HG02938 (cell line): Measurements from ENCODE around the gene NPFF.

Experiments
- ATAC-seq: cut with Tn5 transposase; IDR thresholded peaks from one replicate; pipeline ENCODE4 v1.9.1; 2021; ENCODE audit warnings: mild to moderate bottlenecking, moderate library complexity; ENCODE audit not compliant: unreplicated experiment

NPFF gene

DNA sequence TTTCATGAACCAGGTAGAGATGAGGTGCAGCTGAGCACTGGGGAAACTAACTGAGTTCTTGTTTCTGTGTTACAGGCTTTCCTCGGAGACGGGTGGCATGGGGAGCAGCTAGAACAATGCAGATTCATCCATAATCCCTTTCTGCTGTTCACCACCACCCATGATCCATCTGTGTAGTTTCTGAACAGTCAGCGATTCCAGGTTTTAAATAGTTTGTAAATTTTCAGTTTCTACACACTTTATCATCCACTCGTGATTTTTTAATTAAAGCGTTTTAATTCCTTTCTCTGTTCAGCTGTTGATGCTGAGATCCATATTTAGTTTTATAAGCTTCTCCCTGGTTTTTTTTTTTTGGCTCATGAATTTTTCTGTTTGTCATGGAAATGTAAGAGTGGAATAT is 28.0 kb downstream of the NPFF start:
- no peak for ATAC-seq

DNA sequence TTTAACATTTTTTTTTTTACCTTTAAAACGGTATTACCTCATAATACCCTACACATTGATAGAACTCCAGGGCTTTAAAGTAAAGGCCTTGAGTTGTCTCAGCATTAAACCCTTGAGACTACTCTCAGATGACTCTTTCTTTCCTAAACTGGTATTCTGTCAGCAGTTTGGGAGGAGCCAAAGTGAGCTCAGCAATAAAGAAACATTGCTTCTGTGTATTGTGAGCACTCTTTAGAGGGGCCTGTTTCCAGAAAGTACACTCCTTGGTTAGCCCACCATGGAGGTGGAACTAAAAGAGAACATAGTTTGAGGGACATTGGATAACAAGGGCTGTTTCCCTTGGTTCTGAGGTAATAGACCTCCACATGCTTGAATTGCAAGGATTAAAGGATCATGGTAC is 28.4 kb downstream of the NPFF start:
- ATAC-seq: no peak

DNA sequence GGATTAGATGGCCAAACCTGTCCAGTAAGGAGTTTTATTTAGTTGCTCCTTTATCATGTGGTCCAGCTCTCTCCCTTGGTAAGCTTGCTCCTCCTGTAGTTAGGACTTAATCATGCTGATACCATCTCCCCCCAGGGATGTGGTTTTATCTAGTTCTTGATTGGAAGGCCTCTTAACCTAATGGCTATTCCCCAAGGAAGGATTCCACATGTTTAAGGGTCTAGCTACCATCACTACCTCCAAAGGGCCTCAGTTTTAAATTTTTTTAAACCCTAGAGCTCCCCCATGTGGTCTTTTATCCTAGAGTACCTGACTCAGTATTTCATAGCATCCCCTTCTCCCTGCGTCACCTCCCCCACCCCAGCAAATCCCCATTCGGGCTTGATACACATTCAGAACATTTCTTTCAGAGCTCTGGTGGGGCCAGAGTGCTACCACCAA is 30.5 kb downstream of the NPFF start:
- ATAC-seq: no peak

DNA sequence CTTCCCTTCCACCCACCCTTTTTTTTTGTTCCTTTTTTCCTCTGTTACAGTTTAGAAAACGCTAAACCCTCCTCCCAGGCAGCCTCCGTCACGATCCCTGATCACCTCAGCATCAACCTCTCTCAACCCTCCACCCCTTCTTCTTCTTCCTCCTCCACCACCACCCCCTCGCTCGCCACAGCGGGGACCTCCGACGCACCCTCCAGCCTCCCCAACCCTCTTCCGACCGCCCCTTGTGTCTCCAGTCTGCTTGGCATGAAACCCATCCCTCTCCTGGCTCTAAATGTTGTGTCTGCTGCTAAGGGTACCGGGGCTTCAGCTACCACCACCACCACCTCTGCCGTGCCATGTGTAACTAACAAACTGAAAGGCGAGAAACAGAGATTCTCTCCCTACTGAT is 32.5 kb downstream of the NPFF start:
- no peak for ATAC-seq

DNA sequence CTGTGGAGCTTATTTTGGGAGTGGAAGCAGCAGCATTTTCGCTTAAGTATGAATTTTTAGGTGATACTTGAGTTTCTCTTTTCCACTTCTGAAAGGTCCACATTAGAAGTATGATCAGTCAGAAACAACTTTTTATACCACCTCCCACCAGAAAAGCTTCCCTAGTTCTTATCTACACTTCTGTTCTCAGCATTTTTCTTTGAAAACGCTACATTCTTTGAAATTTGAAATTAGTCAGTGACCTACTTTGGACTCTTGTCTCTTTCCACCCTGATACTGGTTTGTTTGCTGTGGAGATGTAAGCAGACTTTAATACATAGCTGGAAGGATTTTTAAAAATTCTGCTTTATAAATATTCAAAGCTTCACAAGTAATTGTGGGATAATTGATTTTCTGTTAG is 33.2 kb downstream of the NPFF start:
- no peak for ATAC-seq

DNA sequence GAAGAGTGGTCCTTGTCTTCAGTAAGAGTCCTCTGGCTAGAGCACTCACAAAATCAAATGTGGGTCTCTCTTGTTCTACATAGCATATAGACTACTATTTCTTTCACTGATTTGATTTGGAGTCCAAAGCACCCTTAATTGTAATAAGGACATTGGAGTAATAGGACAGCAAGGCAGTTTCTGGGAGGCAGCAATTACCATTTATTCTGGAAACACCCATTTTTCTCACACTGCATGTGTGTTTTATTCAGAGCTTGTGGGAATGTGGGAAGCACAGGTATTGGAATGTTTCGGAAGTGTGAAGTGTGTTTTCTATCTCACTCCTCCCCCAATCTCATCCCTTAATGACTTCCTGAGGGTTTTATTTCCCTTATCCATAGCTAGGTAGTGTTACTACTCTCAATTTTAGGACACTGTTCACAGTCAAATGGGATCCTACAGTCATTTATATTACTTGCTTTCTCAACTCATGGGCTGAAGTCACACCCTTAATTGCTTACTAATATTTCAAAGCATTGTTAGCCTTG is 35.2 kb downstream of the NPFF start:
- ATAC-seq: no peak

DNA sequence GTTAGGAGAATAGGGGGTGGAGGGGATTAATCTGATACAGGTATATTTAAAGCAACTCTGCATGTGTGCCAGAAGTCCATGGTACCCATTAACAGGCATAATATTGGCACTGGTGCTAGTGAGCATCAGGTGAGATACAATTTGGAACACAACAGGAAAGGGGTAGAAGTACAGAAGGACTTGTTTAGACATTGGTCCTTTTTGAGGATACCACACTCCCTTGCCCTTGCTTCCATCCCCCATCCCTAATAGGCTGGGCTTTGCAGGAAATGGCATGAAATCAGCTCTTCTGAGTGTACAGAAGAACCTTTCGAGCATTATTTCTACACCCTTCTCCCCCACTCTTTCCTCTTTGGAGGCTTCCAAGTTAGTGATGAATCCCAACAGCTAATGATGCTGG is 39.0 kb downstream of the NPFF start:
- no peak for ATAC-seq

DNA sequence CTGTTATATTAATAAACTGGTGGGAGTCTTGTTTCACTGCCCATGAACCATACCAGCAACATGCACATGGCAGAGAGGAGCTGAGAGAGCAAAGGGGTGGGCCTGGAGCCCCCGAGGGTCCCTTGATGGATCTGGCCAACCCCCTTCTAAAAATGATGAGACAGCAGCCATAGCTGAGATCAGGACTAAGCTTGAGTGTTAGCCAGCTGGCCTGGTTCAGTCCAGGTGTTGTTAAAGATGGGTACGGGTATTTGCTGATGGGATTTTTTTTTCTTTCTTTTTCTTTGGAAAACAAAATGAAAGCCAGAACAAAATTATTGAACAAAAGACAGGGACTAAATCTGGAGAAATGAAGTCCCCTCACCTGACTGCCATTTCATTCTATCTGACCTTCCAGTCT is 39.4 kb downstream of the NPFF start:
- ATAC-seq: no peak

DNA sequence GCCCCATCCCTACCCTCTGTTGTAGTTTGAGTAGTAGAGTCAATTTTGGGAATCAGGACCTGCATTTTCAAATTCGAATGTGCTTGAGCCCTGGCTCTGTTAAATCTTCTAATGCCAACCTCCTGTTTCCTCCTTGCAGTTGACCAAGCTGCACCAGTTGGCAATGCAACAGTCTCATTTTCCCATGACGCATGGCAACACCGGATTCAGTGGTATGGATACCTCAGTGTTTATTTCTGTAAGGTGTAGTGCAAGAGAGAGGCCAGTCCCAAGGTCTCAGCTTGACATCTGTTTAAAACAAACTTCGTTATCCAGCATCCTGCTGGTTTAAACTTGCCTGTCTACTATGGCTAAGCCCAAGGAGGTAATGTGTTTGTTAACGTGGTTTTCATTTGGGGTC is 40.2 kb downstream of the NPFF start:
- no peak for ATAC-seq

DNA sequence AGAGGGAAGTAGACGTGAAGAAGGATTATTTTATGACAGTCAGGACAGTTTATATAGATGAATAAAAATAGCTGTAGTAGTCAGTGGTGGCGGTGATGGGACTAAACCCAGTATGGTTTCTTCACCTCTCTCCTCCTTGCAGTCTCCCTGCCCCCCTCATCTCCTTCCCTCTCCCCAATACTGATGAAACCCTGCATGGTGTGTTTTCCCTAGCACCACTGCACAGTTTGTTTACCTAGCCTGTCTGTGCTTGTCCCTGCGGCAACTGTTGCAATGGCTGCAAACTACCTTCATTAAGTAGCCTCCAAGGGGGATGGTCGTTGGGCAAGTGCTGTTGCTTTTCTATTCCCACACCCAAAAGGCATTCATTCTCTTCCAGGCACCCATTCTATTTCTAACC is 40.6 kb downstream of the NPFF start:
- no peak for ATAC-seq

DNA sequence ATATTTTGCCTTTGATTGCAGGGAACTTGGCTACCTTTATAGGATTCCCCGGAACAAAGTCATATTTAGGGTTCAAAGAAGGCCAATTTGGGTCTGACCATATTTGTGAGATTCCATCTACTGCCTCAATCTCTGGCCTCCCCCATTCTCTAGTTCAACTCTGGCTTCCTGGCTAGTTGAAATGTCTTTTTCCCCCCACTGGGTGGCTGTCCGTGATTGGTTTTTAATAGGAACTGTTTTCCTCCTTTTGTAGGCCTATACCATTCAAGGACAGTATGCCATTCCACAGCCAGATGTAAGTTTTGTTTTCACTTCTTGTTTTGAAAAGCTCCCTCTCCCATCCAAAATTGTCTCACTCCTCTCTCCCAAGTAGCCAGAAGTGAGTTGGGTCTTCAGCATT is 41.6 kb downstream of the NPFF start:
- no peak for ATAC-seq

DNA sequence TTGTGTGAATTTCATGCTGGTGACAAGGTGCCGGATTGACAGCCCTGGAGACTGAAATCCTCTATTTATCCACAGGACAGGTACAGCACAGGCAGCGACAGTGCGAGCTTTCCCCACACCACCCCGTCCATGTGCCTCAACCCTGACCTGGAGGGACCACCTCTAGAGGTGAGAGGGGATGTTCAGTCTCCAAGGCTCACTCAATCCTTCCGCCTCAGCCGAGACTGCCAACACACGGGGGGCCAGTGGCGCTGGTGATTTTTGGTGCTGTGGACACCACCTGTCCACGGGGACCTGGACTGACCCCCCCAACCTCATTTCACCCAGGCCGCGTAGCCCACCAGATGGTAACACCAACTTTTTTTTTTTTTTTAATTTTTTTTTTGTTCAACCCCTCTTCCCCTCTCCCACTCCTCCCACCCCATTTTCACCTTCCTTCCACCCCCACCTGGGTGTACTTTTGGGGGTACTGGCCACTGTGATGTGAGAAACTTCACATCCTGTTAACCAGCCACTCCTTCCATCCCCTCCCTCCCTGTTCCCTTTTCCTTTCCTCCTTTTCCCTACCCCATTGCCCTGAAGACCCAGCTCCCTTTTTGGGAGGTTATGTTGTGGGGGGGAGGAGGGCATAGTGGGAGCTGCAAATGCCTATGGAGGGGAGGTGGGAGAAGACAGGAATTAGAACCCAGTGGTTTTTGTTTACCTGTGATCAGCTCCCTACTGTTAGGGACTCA is 42.4 kb downstream of the NPFF start:
- ATAC-seq: no peak

DNA sequence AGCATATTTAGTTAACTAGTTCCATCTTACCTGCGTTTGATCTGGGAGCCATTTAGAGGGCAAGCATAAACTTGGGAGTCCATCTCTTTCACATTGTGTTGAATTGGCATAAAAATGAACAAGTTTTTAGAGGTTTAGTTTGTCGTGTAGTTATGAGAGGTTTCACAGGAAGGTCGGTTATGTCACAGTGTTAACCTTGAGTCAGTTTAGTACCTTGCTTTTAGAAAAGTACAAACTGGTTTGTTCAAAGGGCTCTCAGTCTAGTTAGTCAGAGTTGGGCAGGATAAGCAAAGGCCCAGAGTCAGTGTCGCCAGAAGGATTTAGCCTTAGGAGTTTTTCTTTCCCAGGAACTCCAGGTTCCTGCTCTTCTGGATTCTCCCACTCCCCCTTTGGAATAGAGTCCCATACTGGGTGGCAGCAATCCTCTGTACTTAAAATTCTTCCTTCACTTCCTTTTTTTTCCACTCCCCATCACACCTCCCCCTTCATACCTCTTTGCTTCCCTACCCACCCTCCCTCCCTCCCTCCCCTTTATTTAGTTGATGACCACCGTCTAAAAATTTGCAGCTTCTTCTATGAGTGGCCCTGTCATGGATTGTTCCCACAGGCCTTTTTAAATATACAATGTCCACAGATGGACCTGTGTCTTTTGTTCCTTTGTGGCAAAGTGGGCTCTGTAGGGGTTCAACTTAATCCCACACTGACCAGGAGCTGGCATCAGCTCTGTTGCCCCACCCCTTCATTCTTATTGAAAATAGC is 43.3 kb downstream of the NPFF start:
- no peak for ATAC-seq

DNA sequence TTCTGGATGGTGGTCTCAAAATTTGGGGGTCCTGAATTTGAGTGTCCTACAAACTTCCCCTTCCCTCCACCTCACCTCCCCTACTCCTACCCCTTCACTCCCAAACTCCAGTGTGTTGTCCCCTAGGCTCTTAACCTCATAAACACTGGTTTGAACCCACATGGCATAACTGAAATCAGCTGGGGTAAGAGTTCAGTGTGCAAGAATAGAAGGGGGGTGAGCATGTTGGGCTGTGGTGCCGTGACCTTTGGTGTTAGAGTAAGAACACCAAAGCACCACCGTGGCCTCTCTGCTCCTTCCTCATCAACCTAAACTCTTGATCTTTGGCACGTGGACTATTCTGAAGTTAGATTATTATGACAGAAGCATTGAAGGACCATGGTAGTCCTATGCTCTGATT is 44.3 kb downstream of the NPFF start:
- ATAC-seq: no peak

DNA sequence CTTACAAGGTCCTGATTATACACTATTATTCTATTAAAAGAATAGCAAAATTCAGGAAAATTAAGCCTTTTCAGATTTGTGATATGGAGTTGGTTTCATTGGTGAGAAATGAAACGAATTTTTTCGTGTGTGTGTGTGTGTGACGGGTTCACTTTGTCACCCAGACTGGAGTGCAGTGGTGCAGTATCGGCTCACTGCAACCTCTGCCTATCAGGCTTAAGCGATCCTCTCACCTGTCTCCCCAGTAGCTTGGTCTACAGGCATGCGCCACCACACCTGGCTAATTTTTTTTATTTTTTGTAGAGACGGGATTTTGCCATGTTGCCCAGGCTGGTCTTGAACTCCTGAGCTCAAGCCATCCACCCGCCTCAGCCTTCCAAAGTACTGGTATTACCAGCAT is 45.7 kb downstream of the NPFF start:
- ATAC-seq: no peak

DNA sequence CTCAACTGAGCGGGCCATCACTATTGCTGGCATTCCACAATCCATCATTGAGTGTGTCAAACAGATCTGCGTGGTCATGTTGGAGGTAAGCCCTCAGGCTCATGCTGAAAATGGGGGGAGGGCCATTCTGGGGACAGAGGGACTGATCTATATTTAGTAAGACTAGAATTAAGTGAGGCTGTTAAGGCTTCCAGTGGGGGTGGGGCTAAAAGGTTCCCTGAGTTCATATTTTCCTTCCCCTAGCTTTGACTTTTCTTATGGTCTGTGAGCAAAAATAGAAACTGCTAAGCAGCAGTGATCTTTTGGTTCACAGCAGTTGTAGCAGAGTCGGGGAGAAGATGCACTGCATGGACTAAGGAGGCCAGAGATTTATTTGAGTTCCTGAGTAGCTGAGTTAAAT is 46.2 kb downstream of the NPFF start:
- no peak for ATAC-seq

DNA sequence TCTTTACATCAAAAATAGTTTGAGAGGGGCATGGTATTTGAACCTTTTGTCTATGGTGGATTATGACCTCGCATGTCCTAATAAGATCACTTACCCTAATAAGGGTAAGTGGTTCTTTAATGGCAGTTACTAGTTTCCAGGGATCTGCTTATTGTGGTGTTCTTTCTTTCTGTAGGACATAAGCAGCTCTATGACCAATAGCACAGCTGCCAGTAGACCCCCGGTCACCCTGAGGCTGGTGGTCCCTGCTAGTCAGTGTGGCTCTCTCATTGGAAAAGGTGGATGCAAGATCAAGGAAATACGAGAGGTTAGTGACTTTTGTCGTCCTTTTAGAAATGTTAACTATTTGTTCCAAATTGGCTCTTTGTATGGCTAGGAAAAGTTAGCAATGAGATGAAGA is 48.2 kb downstream of the NPFF start:
- ATAC-seq: no peak
